GM12872 (cell line): ENCODE data around the gene PMPCA.

ENCODE experiments used
- CTCF ChIP-seq: IDR thresholded peaks from 3 replicates; pipeline ENCODE4 v1.5.1; 2011; ENCODE audit warnings: low read depth, mild to moderate bottlenecking, low read length, moderate library complexity; ENCODE audit not compliant: insufficient read depth

PMPCA gene

GRCh38 chr9:136412962-136413361, 2.5 kb downstream of the PMPCA start:
- TF ChIP-seq CTCF, result no peak

- TF ChIP-seq CTCF, result no peak
These were observed 6.0 kb downstream of the PMPCA start for GRCh38 chr9:136416427-136416826.

GRCh38 chr9:136416914-136417313, 6.5 kb downstream of the PMPCA start:
- TF ChIP-seq CTCF, result no peak

GRCh38 chr9:136418182-136419091, 8.0 kb downstream of the PMPCA start:
- TF ChIP-seq CTCF, result no peak

- TF ChIP-seq CTCF, result no peak
These were observed 8.6 kb downstream of the PMPCA start for GRCh38 chr9:136419092-136419420.

GRCh38 chr9:136421791-136422190, 11.3 kb downstream of the PMPCA start:
- TF ChIP-seq CTCF, result no peak

- no peak for TF ChIP-seq CTCF
These were observed 12.4 kb downstream of the PMPCA start for GRCh38 chr9:136422876-136423275.
